Right lobe of liver (tissue), 6 donors: ENCODE results near the gene TNFSF8. TPM values are rescaled to one million over a fixed set of nuclear protein-coding genes. Genes with fewer than 3 reads are reported as not detected.

Experiments used
- ATAC-seq, 4 donors: fragments of 200-7000 bp; cut with Tn5 transposase; one replicate each; pipeline ENCODE4 v1.9.1; 2020; ENCODE audit warnings: mild to moderate bottlenecking in 4 of 4, moderate library complexity in 4 of 4
- DNase-seq, 3 donors: peaks; one replicate each; pipeline ENCODE4 v3.0.0-alpha.2; 2020
- H3K27ac ChIP-seq, 3 donors: fragments of 200-600 bp; one replicate each; pipeline ENCODE4 v1.8.0; 2022
- H3K27me3 ChIP-seq, 2 donors: fragments of 200-600 bp; one replicate each; pipeline ENCODE4 v1.8.0; 2022
- H3K36me3 ChIP-seq, 4 donors: fragments of 200-600 bp; sonication (generic) in 1 of 4; one replicate each; pipeline versions ENCODE4 v1.5.1 to v1.8.0; 2017 to 2022; ENCODE audit warnings: control low read depth in 1 of 4
- H3K4me1 ChIP-seq, 4 donors: fragments of 200-600 bp; sonication (generic) in 1 of 4; one replicate each; pipeline versions ENCODE4 v1.5.1 to v1.8.0; 2017 to 2022; ENCODE audit warnings: control low read depth in 1 of 4
- H3K4me3 ChIP-seq, 3 donors: fragments of 200-600 bp; one replicate each; pipeline ENCODE4 v1.8.0; 2022
- H3K9me3 ChIP-seq, 4 donors: fragments of 200-600 bp; sonication (generic) in 1 of 4; one replicate each; pipeline versions ENCODE4 v1.5.1 to v1.8.0; 2017 to 2022; ENCODE audit warnings: control low read depth in 1 of 4
- CTCF ChIP-seq, 4 donors: fragments of 200-600 bp in 3 of 4; fragments of 450-650 bp in 1 of 4; IDR thresholded peaks; one replicate each; pipeline versions ENCODE4 v1.5.1 to v1.8.0; 2016 to 2022; ENCODE audit warnings: antibody characterized with exemption in 4 of 4, mild to moderate bottlenecking in 2 of 4
- POLR2A ChIP-seq: fragments of 450-650 bp; IDR thresholded peaks from one replicate; pipeline ENCODE4 v1.6.1; 2017; ENCODE audit warnings: antibody characterized with exemption, mild to moderate bottlenecking
- WGBS: methylation state at CpG from one replicate; pipeline ENCODE4 v1.1.6; 2018; ENCODE audit warnings: low coverage, low lambda C conversion rate; ENCODE audit not compliant: insufficient coverage; ENCODE audit errors: missing lambda C conversion rate; 5-methylcytosine and 5-hydroxymethylcytosine counted together
- intact Hi-C, 2 donors: fragments of 100-400 bp; cut with DNase I; formaldehyde crosslinking; loops; one replicate each; pipeline versions ENCODE4 v1.11.2 to v1.14.1; 2022
- long read RNA-seq: library from polyadenylated mRNA; unstranded; transcript quantifications from one replicate; pipeline ENCODE4 v2.0.0, GENCODE V29; 2019
- total RNA-seq, 6 experiments: library from RNA; depleted of rRNA in 2 of 6; stranded (reverse); fragments of >200 nt in 2 of 6; fragmentation: NEBNext Ultra II Directional in 3 of 6; extraction: Animal tissue kit (Norgen Biotek cat#: 25700) in 3 of 6; gene quantifications; one replicate each; pipeline versions ENCODE4 v1.1.0 to v1.2.4, GENCODE V29; 2016 to 2023
- donor health status: DM: no; HTN: yes; CAD: no.
- donor health status: DM: no; HTN: no; CAD: no.
- donor health status: DM: no; HTN: no; CAD: no.
- donor health status: DM: no; HTN: yes; CAD: no.
- donor health status: DM: no; HTN: yes; CAD: no.

The TNFSF8 gene, protein sequence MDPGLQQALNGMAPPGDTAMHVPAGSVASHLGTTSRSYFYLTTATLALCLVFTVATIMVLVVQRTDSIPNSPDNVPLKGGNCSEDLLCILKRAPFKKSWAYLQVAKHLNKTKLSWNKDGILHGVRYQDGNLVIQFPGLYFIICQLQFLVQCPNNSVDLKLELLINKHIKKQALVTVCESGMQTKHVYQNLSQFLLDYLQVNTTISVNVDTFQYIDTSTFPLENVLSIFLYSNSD
- 1 to 10 TPM in 1 of 6 experiments, under 1 TPM in 5; 0.19 to 2.0 (median 0.38) TPM for total RNA-seq
- long read RNA-seq: 0 reads

- DNase-seq (peak in 1 of 3 donors; percentile 25), ATAC-seq (peak; percentile 54 to 77 (median 65))
- no peaks in the 10 kb centered on the region for H3K36me3 ChIP-seq
- peak within 1 kb of the TSS in 1 of 3 donors; percentile 6 for H3K4me3 ChIP-seq
- no peaks in the 10 kb centered on the region for H3K27me3 ChIP-seq
- no peaks in the 10 kb centered on the region for H3K9me3 ChIP-seq
- TF ChIP-seq CTCF (IDR thresholded peaks at IDR 0.05) (no peak), POLR2A (peak; percentile 37)
- WGBS: 47% methylated on average over 13 of the region's 24 CpGs
- H3K27ac ChIP-seq: peak within 1 kb of the TSS; percentile 43 to 52 (median 47)
- intact Hi-C loops: no loop called here
- H3K4me1 ChIP-seq: no peaks in the 10 kb centered on the region
Observed at GRCh38 chr9:114930056-114930812, at the start of gene TNFSF8. Gene TNFSF8, minus strand, starts transcription at chr9:114930591. Its CDS starts 288 bp downstream, at chr9:114930303.

DNA sequence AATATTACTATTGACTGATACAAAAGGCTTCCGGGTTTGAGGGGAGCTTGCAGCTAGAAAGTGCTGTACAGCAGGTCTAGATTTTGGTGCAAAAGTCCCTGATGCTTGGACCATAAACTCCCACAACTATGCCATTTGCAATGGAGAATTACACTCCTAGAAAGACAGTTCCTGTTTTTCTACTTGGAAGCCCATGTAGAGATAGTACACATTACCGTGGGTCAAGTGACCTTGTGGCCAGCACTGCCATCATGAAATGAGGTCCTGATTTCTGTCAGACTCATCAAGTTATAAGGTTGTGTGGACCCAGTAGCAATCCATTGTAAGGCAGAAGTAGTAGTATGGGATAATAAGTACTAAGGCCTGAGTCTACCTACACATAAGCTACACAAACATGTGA lies 42.8 kb upstream of the TNFSF8 start:
- no peak for TF ChIP-seq CTCF (IDR thresholded peaks at IDR 0.05)
- Histone ChIP-seq H3K27ac (no peak overlapping the region), H3K36me3 (no peaks in the 10 kb centered on the region), H3K27me3 (no peaks in the 10 kb centered on the region), H3K4me3 (no peak overlapping the region), H3K9me3 (no peaks in the 10 kb centered on the region), H3K4me1 (no peaks in the 10 kb centered on the region)
- intact Hi-C loops: no loop called here
- no peak for ATAC-seq
- 83% methylated on average over 1 of the region's 2 CpGs for WGBS
- DNase-seq: no peak

DNA sequence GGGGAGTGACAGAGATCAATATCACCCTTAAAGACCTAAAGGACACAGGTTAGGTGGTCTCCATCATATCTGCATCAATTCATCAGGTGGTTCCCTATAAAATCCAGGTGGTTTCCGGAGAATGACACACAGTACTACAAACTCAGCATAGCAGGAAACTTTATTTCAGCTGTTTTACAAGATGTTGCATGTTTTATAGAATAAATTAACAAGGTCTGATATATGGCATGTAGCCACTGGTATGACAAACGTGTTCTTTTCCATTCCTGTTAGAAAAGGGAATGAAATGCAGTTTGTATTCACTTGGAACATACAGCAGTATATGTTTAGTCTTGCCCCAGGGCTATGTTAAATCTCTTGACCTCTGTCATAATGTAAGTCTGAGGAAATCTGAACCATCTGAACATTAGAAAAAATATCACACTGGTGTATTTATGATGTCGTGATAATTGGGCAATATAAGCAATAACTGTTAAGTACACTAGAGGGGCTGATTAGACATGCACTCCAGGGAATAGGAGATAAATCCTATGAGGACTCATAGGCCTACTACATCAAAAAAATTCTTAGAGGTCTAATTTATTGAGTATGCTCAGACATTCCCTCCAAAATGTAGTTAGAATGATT lies 42.2 kb upstream of the TNFSF8 start:
- WGBS: 67% methylated on average over 3 of the region's 3 CpGs
- Histone ChIP-seq H3K9me3 (no peaks in the 10 kb centered on the region), H3K27ac (no peak overlapping the region), H3K36me3 (no peaks in the 10 kb centered on the region), H3K27me3 (no peaks in the 10 kb centered on the region), H3K4me3 (no peak overlapping the region), H3K4me1 (no peaks in the 10 kb centered on the region)
- no peak for TF ChIP-seq CTCF (IDR thresholded peaks at IDR 0.05)
- no peak for TF ChIP-seq POLR2A
- DNase-seq (no peak), ATAC-seq (no peak)
- intact Hi-C loops: no loop called here

DNA sequence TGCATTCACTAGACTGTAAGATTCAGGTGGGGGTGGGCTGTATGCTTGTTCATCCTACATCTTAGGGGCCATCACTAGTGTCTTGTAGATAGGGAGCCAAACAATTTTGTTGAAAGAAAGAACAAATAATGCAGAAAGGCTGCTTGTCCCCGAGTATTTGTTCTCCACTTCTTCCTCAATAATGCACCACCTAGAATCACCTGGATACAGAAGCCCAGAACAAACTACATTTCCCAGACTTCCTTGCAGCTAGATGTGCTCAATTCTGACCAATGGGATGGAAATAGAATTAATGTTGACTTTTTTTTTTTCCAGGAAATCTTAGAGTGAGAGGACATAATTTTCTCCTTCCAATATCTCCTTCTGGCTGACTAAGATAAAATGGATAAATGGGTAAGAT lies 38.9 kb upstream of the TNFSF8 start:
- Histone ChIP-seq H3K27me3 (no peaks in the 10 kb centered on the region), H3K36me3 (no peaks in the 10 kb centered on the region), H3K9me3 (no peaks in the 10 kb centered on the region), H3K4me1 (no peaks in the 10 kb centered on the region), H3K27ac (no peak overlapping the region), H3K4me3 (no peak overlapping the region)
- intact Hi-C loops: no loop called here
- ATAC-seq (no peak), DNase-seq (no peak)
- 63% methylated on average over 1 of the region's 1 CpG for WGBS
- TF ChIP-seq CTCF (IDR thresholded peaks at IDR 0.05): no peak
- no peak for TF ChIP-seq POLR2A
